Esophagus squamous epithelium (tissue), 5 donors: ENCODE results near the gene PTPRN2. TPM values are rescaled to one million over a fixed set of nuclear protein-coding genes. Genes with fewer than 3 reads are reported as not detected.

Experiments used
- DNase-seq: peaks from one replicate; lab custom pipeline; 2025; lab: John Stamatoyannopoulos, UW
- H3K27ac ChIP-seq, 4 donors: fragments of 200-600 bp; sonication (generic); one replicate each; pipeline ENCODE4 v1.5.1; 2016 to 2019; ENCODE audit warnings: mild to moderate bottlenecking in 1 of 4
- H3K27me3 ChIP-seq, 4 donors: fragments of 200-600 bp; sonication (generic); 1 replicate in 3 of 4; 2 replicates in 1 of 4; pipeline versions ENCODE4 v1.5.1 to v1.6.0; 2017 to 2021; ENCODE audit warnings: antibody characterized with exemption in 1 of 4
- H3K36me3 ChIP-seq, 3 donors: fragments of 200-600 bp; sonication (generic); one replicate each; pipeline ENCODE4 v1.5.1; 2016 to 2019
- H3K4me1 ChIP-seq, 3 donors: fragments of 200-600 bp; sonication (generic); one replicate each; pipeline ENCODE4 v1.5.1; 2017 to 2019
- H3K4me3 ChIP-seq, 4 donors: fragments of 200-600 bp; sonication (generic); 1 replicate in 3 of 4; 2 replicates in 1 of 4; pipeline ENCODE4 v1.5.1; 2016 to 2019; ENCODE audit warnings: mild to moderate bottlenecking in 2 of 4, moderate library complexity in 1 of 4
- H3K9me3 ChIP-seq, 3 donors: fragments of 200-600 bp; sonication (generic); one replicate each; pipeline ENCODE4 v1.5.1; 2016 to 2019
- POLR2A ChIP-seq, 4 donors: fragments of 450-650 bp; IDR thresholded peaks; one replicate each; pipeline ENCODE4 v1.6.1; 2017; ENCODE audit warnings: antibody characterized with exemption in 4 of 4, mild to moderate bottlenecking in 4 of 4, moderate library complexity in 3 of 4
- WGBS, 2 donors: methylation state at CpG; one replicate each; pipeline ENCODE4 v1.1.5; 2018; 5-methylcytosine and 5-hydroxymethylcytosine counted together
- intact Hi-C: fragments of 100-400 bp; cut with DNase I; formaldehyde crosslinking; loops from one replicate; pipeline ENCODE4 v1.15.0; 2022
- total RNA-seq, 4 donors: library from RNA; depleted of rRNA; stranded (reverse); fragments of >200 nt; gene quantifications; one replicate each; pipeline ENCODE4 v1.1.0, GENCODE V29; 2016
- TF ChIP-seq, protein P1 (sequence below), 6 experiments: fragments of 450-650 bp in 4 of 6; fragments of 200-600 bp in 2 of 6; sonication (generic) in 2 of 6; IDR thresholded peaks; one replicate each; pipeline ENCODE4 v1.5.1; 2016 to 2019; ENCODE audit warnings: antibody characterized with exemption in 6 of 6, mild to moderate bottlenecking in 4 of 6, moderate library complexity in 4 of 6
- donor health status: DM: yes; HTN: yes; CAD: no.

The PTPRN2 gene
- total RNA-seq, 4 donors from 2014 or later: 0.38 to 2.7 (median 1.0) TPM

DNA sequence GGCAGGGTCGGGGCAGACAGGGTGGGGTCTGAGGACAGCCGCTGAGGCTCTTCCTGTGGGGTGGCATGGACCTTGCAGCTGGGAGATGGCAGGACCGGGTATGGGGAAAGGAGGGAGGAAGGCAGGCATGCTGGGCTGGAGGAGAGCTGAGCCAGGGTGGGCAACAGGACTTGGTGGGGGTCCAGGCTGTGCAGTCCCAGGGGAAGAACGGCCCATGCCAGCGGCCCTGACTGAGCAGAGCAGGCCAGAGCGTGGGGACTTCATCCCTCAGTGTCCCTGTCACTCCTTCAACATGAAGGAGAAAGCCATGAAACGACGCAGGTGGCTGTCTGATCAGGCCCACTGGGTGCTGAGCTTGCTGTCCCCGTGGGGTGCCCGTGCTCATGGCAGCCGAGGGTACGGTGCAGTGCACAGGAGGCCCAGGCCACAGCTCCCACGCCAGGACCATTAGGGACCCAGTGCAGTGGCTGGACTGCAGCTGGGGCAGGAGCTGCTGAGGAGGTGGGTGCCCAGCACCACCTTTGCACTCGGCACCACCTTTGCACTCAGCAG lies 519.6 kb downstream of the PTPRN2 start:
- no peak overlapping the region for H3K4me3 ChIP-seq
- H3K27ac ChIP-seq: no peak overlapping the region
- TF ChIP-seq, protein P1, sequence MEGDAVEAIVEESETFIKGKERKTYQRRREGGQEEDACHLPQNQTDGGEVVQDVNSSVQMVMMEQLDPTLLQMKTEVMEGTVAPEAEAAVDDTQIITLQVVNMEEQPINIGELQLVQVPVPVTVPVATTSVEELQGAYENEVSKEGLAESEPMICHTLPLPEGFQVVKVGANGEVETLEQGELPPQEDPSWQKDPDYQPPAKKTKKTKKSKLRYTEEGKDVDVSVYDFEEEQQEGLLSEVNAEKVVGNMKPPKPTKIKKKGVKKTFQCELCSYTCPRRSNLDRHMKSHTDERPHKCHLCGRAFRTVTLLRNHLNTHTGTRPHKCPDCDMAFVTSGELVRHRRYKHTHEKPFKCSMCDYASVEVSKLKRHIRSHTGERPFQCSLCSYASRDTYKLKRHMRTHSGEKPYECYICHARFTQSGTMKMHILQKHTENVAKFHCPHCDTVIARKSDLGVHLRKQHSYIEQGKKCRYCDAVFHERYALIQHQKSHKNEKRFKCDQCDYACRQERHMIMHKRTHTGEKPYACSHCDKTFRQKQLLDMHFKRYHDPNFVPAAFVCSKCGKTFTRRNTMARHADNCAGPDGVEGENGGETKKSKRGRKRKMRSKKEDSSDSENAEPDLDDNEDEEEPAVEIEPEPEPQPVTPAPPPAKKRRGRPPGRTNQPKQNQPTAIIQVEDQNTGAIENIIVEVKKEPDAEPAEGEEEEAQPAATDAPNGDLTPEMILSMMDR (IDR thresholded peaks at IDR 0.05): no peak
- TF ChIP-seq POLR2A (IDR thresholded peaks at IDR 0.05): no peak
- no peak for DNase-seq
- no peaks in the 10 kb centered on the region for H3K36me3 ChIP-seq
- intact Hi-C loops: no loop called here
- WGBS, 2 donors: 85% methylated on average over 4 of the region's 14 CpGs; no CpG with 5 or more reads in 1 of the 2 donors
- no peaks in the 10 kb centered on the region for H3K9me3 ChIP-seq
- no peaks in the 10 kb centered on the region for H3K4me1 ChIP-seq
- H3K27me3 ChIP-seq: no peaks in the 10 kb centered on the region

DNA sequence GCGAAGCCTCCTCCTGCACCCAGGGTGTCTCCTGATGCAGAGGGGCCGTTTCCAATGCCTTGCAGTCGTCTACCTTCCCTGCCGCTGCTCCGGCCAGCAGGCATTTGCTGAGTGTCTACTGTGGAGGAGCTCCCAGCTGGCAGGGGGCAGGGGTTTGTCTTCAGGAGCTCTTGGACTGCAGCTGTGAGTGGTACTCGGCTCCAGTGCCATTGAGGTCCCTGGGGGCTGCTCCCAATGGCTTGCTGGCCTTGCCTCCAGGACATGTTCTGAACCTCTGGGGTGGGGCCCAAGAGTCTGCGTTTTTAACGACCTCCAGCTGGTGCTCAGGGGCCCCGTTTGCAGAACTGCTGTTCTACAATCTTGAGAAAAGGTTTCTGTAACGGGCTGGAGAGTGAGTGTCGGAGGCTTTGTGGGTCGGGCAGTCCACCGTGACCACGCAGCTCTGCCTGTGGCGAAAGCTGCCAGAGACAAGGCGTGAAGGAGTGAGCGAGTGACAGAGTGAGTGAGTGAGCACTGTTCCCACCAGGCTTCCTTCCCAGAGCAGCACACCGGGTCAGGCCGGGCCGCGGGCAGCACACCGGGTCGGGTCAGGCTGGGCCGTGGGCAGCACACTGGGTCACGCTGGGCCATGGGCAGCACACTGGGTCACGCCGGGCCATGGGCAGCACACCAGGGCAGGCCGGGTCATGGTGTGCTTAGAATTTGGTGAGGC lies 520.2 kb downstream of the PTPRN2 start:
- 100% methylated on average over 1 of the region's 28 CpGs for WGBS, 2 donors
- H3K4me3 ChIP-seq: no peak overlapping the region
- no peaks in the 10 kb centered on the region for H3K36me3 ChIP-seq
- intact Hi-C loops: no loop called here
- TF ChIP-seq, protein P1 (IDR thresholded peaks at IDR 0.05): no peak
- TF ChIP-seq POLR2A (IDR thresholded peaks at IDR 0.05): no peak
- no peak for DNase-seq
- no peaks in the 10 kb centered on the region for H3K4me1 ChIP-seq
- H3K9me3 ChIP-seq: peaks cover 0 to 4% (median 0%) of the 10 kb centered on the region in 3 donors
- H3K27me3 ChIP-seq: no peaks in the 10 kb centered on the region
- no peak overlapping the region for H3K27ac ChIP-seq

DNA sequence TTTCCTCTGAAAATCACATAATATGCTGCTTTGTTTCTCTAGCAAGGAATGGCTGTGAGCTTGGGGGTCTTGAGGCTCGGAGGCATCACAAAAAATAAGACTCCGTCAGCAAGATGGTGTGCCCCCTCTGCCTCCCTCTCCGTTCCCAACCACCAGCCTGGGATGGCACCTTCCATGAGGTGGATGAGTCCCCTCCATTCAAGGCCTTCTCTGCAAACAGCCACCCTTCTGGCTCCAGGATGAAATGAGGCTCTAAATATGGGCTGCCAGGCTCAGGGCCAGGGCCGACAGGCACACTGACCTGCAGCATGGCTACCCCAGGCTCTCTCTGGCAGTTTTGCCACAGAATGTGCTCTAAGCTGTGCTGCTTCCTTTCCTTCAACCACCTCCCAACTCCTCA lies 521.5 kb downstream of the PTPRN2 start:
- no peak overlapping the region for H3K4me3 ChIP-seq
- intact Hi-C loops: no loop called here
- H3K36me3 ChIP-seq: no peaks in the 10 kb centered on the region
- H3K27ac ChIP-seq: no peak overlapping the region
- H3K4me1 ChIP-seq: no peaks in the 10 kb centered on the region
- no peak for DNase-seq
- no peaks in the 10 kb centered on the region for H3K27me3 ChIP-seq
- H3K9me3 ChIP-seq: peaks cover 0 to 10% (median 0%) of the 10 kb centered on the region in 3 donors
- 89 to 93% methylated on average over 3 of the region's 4 CpGs for WGBS, 2 donors
- TF ChIP-seq POLR2A (IDR thresholded peaks at IDR 0.05): no peak
- TF ChIP-seq, protein P1 (IDR thresholded peaks at IDR 0.05): no peak

DNA sequence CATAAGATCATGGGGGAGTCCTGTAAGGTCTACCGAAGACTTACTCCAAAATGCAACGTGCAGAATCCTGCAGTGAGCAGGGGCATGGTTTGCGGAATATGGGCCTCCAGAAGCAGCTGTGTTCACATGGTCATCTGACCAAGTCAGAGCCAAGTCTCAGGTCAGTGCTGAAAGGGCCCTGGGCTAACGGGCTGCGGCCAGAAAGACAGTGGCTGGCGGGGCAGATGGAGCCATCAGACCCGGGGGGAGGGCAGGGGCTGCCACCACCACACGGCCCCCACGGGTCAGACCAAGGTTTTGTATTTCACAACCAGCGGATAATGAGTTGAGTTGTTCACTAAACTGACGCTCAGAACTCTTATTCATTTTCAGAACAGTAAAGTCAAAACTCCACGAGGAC lies 522.3 kb downstream of the PTPRN2 start:
- Histone ChIP-seq H3K27ac (no peak overlapping the region), H3K9me3 (peaks cover 0 to 10% (median 0%) of the 10 kb centered on the region in 3 donors), H3K36me3 (no peaks in the 10 kb centered on the region), H3K4me3 (no peak overlapping the region), H3K27me3 (no peaks in the 10 kb centered on the region), H3K4me1 (no peaks in the 10 kb centered on the region)
- WGBS, 2 donors: 71 to 73% methylated on average over 7 to 9 of the region's 12 CpGs
- intact Hi-C loops: no loop called here
- TF ChIP-seq, protein P1 (IDR thresholded peaks at IDR 0.05): no peak
- no peak for TF ChIP-seq POLR2A (IDR thresholded peaks at IDR 0.05)
- DNase-seq: no peak

DNA sequence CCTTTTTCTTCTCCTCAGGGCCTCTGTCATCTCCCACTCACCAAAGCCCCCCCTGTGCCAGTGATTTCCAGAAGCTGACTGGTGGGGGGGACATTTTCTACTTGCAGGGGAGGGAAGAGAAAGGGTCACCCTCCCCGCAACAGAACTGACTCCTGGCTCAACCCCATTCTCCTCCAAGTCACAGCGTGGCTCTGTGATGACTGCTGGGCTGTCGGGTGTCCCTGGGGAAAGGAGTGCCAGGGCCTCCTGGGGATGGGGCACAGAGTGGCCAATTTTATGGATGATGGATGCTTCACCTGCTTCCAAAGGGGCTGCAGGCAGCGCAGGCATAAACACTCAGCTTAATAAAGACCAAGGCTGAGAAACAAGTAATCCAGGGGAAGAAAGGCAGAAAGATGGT lies 523.0 kb downstream of the PTPRN2 start:
- intact Hi-C loops: no loop called here
- no peak overlapping the region for H3K27ac ChIP-seq
- no peak for TF ChIP-seq POLR2A (IDR thresholded peaks at IDR 0.05)
- TF ChIP-seq, protein P1 (IDR thresholded peaks at IDR 0.05): no peak
- DNase-seq: no peak
- 73 to 100% methylated on average over 3 to 4 of the region's 4 CpGs for WGBS, 2 donors
- H3K27me3 ChIP-seq: no peaks in the 10 kb centered on the region
- H3K4me3 ChIP-seq: no peak overlapping the region
- H3K36me3 ChIP-seq: no peaks in the 10 kb centered on the region
- H3K9me3 ChIP-seq: peaks cover 0 to 10% (median 0%) of the 10 kb centered on the region in 3 donors
- H3K4me1 ChIP-seq: no peaks in the 10 kb centered on the region
